Tibial nerve (tissue), 4 donors: ENCODE results near the gene TENM4.

Experiments used
- EP300 ChIP-seq, 2 donors: sonication (generic); formaldehyde crosslinking; IDR thresholded peaks; one replicate each; pipeline ENCODE4 v1.6.1; 2017; ENCODE audit warnings: antibody characterized with exemption in 2 of 2, mild to moderate bottlenecking in 1 of 2
- TF ChIP-seq, protein P1 (sequence below), 5 experiments: fragments of 200-600 bp in 3 of 5; fragments of 450-650 bp in 2 of 5; sonication (generic) in 3 of 5; IDR thresholded peaks; one replicate each; pipeline ENCODE4 v1.5.1; 2016 to 2019; ENCODE audit warnings: antibody characterized with exemption in 5 of 5, mild to moderate bottlenecking in 3 of 5, moderate library complexity in 2 of 5

DNA sequence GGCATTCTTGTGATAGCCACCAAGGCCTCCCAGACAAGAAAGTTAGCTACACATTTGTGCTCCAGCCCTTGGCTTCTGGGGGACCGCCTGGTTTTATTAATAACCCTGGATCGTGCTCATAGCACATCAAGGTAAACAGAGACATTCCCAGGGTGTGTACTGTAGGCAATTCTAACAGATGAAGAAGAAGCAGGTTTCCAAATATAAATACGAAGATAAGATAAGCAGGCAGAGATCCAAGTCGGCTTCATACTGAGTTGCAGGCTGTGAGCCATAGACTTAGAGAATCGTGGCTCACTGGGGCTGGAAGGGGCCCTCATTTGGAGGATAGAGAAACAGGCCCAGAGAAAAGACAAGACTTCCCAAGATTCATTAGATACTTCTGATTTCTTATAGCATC is 131.4 kb downstream of the TENM4 start:
- no peak for TF ChIP-seq EP300 (IDR thresholded peaks at IDR 0.05)
- TF ChIP-seq, protein P1, sequence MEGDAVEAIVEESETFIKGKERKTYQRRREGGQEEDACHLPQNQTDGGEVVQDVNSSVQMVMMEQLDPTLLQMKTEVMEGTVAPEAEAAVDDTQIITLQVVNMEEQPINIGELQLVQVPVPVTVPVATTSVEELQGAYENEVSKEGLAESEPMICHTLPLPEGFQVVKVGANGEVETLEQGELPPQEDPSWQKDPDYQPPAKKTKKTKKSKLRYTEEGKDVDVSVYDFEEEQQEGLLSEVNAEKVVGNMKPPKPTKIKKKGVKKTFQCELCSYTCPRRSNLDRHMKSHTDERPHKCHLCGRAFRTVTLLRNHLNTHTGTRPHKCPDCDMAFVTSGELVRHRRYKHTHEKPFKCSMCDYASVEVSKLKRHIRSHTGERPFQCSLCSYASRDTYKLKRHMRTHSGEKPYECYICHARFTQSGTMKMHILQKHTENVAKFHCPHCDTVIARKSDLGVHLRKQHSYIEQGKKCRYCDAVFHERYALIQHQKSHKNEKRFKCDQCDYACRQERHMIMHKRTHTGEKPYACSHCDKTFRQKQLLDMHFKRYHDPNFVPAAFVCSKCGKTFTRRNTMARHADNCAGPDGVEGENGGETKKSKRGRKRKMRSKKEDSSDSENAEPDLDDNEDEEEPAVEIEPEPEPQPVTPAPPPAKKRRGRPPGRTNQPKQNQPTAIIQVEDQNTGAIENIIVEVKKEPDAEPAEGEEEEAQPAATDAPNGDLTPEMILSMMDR (IDR thresholded peaks at IDR 0.05) = no peak
